ENCODE results near the gene AOAH. TPM values are rescaled to one million over a fixed set of nuclear protein-coding genes. Genes with fewer than 3 reads are reported as not detected.

Gene AOAH
- total and polyA plus RNA-seq, 2 donors (not counting 3 experiments of a cell fraction or from before 2014, with no cell fraction given) = not detected

GRCh38 chr7:36652431-36652830 is 71.9 kb downstream of the AOAH start:
- no peaks in the 10 kb centered on the region for H3K9me3 ChIP-seq (replicated peaks; ENCODE audit: control insufficient read depth, insufficient read depth, low read length)
- no peaks in the 10 kb centered on the region for H3K4me1 ChIP-seq (ENCODE audit: control insufficient read depth, extremely low read depth, insufficient read depth, low read length)
- H3K9me1 ChIP-seq (replicated peaks; ENCODE audit: control insufficient read depth, extremely low read depth, insufficient read depth, low read length) = no peaks in the 10 kb centered on the region
- ChIA-PET POLR2A (no interaction called here), CTCF (interaction anchor here (2.0 kb wide), 1 partner anchor 19 kb away, joined by 6 read pairs; no protein-coding TSS in a partner anchor)
- FAIRE-seq (no peak), DNase-seq (ENCODE audit: low read depth, low spot score) (no peak)
- no peaks in the 10 kb centered on the region for H4K20me1 ChIP-seq (replicated peaks; ENCODE audit: control insufficient read depth, extremely low read depth, insufficient read depth, low read length)
- no peak for TF ChIP-seq EZH2 (IDR thresholded peaks at IDR 0.05; ENCODE audit: borderline replicate concordance, low read depth, low read length, severe bottlenecking)
- TF ChIP-seq POLR2A (IDR thresholded peaks at IDR 0.05; ENCODE audit: low read depth, low read length) = no peak
- TF ChIP-seq POLR2AphosphoS5 (IDR thresholded peaks at IDR 0.05; ENCODE audit: insufficient read depth, low read depth, low read length) = no peak
- TF ChIP-seq GATA2 (IDR thresholded peaks at IDR 0.05; ENCODE audit: insufficient read depth, insufficient read length, low read depth, low read length) = no peak
- no peak for TF ChIP-seq MYC (IDR thresholded peaks at IDR 0.05; ENCODE audit: low read depth, low read length)
- TF ChIP-seq JUN (IDR thresholded peaks at IDR 0.05; ENCODE audit: borderline replicate concordance, insufficient read depth, insufficient read length, low read depth) = no peak
- TF ChIP-seq MAX (IDR thresholded peaks at IDR 0.05; ENCODE audit: insufficient read depth, insufficient read length) = no peak
- TF ChIP-seq, protein P1, sequence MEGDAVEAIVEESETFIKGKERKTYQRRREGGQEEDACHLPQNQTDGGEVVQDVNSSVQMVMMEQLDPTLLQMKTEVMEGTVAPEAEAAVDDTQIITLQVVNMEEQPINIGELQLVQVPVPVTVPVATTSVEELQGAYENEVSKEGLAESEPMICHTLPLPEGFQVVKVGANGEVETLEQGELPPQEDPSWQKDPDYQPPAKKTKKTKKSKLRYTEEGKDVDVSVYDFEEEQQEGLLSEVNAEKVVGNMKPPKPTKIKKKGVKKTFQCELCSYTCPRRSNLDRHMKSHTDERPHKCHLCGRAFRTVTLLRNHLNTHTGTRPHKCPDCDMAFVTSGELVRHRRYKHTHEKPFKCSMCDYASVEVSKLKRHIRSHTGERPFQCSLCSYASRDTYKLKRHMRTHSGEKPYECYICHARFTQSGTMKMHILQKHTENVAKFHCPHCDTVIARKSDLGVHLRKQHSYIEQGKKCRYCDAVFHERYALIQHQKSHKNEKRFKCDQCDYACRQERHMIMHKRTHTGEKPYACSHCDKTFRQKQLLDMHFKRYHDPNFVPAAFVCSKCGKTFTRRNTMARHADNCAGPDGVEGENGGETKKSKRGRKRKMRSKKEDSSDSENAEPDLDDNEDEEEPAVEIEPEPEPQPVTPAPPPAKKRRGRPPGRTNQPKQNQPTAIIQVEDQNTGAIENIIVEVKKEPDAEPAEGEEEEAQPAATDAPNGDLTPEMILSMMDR (IDR thresholded peaks at IDR 0.05; ENCODE audit: extremely low read depth in 1 of 2, insufficient read depth in 1 of 2, low read depth in 1 of 2, low read length in 2 of 2) = no peak
- no peak for TF ChIP-seq FOS (IDR thresholded peaks at IDR 0.05; ENCODE audit: borderline replicate concordance, insufficient read depth, low read length)
- no peaks in the 10 kb centered on the region for H3K79me2 ChIP-seq (ENCODE audit: control insufficient read depth, insufficient read depth, low read length)
- H2AFZ ChIP-seq (ENCODE audit: low read depth, low read length) = no peak overlapping the region
- no TSS peak for BruUV-seq (replicated peaks)
- no peak overlapping the region for H3K9ac ChIP-seq (replicated peaks; ENCODE audit: extremely low read depth, insufficient read depth, low read length)
- no peak overlapping the region for H3K27ac ChIP-seq (ENCODE audit: insufficient read depth, low read depth, low read length)
- H3K4me3 ChIP-seq (replicated peaks in 1 of 3; ENCODE audit: insufficient read depth in 1 of 3, low read depth in 1 of 3, low read length in 3 of 3) = no peak overlapping the region
- no peak overlapping the region for H3K4me2 ChIP-seq (ENCODE audit: insufficient read depth, low read length)
- dilution Hi-C loops (cut with MboI; ENCODE audit: extremely low pct_ligation_motif_present, low sequenced_read_pairs) (no loop called here), intact Hi-C loops (cut with micrococcal nuclease) (no loop called here)
- no peaks in the 10 kb centered on the region for H3K27me3 ChIP-seq (ENCODE audit: control insufficient read depth in 2 of 2, insufficient read depth in 2 of 2, low read length in 2 of 2)
- H3K36me3 ChIP-seq (ENCODE audit: control insufficient read depth in 2 of 2, extremely low read depth in 1 of 2, insufficient read depth in 2 of 2, low read length in 2 of 2) = no peaks in the 10 kb centered on the region

All from endothelial cell of umbilical vein (primary cell).